GM19239 (cell line): ENCODE data around the gene TBCEL.

Experiments used
- DNase-seq: peaks from one replicate; pipeline ENCODE4 v3.0.0; 2011; ENCODE audit warnings: low spot score; ENCODE audit not compliant: insufficient read length
- FAIRE-seq: peaks from 2 replicates; lab custom pipeline; 2011; peaks lifted over from hg19 to GRCh38; lab: Jason Lieb, UNC

Gene TBCEL

DNA sequence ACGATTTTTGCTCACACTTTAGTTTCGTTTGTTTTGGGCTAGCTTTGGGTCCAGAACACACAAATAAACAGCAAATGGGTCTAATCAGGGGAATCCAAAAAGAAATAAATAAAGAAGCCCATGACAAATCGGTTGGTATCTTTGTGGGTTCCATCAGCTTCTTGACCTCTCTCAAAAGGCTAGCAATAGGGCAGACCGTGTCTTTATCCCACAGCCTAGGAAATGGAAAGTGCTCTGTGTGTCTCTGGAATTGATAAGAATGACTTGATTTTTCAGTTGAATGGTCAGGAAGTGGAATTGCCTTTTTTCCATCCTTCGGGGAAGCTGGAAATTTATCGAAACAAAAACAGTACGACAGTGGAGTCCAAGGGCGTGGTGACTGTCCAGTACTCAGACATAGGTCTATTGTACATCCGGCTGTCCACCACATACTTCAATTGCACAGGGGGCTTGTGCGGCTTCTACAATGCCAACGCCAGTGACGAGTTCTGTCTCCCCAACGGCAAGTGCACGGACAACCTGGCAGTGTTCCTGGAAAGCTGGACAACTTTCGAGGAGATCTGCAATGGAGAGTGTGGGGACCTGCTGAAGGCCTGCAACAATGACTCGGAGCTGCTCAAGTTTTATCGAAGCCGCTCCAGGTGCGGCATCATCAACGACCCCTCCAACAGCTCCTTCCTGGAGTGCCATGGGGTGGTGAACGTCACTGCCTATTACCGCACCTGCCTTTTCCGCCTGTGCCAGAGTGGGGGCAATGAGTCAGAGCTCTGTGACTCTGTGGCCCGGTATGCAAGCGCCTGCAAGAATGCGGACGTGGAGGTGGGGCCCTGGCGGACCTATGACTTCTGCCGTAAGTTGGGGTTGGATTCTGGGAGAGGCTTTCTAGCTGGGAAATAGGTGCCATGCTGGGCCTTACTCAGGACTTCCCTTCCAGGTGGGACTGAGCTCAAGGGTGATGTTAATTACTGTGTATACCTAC, 105.7 kb downstream of the TBCEL start:
- FAIRE-seq (no peak), DNase-seq (no peak)

DNA sequence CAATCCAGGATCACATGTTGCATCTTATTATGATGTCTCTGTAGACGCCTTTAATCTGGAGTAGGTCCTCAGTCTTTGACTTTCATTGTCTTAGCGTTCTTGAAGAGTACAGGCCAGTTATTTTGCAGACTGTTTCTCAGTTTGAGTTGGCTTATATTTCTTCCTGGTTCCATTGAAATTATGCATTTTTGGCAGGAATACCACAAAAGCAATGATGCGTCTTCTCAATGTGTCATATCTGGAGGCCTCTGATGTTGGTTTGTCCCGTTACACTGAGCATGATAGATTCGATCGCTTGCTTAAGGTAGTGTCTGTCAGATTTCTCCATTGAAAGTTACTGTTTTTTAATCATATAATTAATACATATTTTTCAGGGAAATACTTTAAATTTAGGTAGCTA, 107.8 kb downstream of the TBCEL start:
- FAIRE-seq (no peak), DNase-seq (no peak)

DNA sequence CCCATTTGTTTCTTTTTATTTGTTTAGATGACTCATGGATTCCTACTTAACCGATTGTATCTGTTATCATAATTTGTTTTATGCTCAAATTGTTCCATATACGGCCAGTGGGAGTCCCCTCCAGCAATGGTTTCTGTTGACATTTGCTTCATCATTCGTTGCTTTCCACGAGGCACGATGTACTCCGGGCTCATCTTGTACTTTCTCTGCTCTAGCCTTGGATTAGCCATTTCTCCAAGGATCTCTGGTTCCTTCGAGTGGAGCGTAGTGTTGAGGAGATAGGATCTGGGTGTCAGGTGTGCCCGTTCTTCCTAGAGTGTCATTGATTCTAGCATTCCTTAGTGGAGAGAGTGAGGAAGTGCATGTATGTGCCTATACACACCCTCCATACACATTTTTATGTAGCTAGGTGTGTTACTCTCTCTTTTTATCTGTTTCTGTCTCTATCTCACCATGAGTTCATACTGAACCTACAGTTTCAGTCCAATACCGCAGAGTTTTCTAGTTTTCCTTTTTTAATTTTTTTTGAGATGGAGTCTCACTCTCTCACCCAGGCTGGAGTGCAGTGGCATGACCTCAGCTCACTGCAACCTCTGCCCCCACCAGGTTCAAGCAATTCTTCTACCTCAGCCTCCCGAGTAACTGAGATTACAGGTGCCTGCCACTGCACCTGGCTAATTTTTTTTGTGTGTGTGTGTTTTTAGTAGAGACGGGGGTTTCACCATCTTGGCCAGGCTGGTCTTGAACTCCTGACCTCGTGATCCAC, 108.5 kb downstream of the TBCEL start:
- no peak for DNase-seq
- no peak for FAIRE-seq

DNA sequence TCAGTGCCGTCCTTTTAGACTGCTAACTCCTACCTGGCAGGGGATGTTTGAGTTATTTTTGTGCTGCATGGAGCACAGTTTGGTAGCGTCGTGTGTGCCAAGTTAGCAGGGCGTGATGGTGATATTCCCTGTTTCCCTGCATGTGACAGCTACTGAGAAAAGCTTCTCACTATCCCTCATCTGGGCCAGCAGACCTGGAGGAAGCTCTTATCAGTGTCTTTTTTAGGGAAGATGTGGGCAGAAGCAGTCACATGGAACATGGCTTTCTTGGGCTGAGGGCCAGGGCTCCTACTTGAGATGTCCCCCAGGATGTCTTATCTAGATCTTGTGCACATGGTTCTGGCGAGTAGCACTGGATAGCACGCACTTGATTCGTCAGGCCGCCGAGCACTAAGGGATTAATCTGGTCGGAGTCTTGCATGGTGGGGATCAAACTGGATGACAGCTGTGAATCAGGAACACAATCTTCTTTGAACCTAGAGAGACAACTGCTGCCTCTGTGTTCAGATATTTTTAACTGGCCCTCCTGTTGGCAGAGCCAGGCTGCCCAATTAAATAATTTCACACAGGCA, 110.9 kb downstream of the TBCEL start:
- no peak for FAIRE-seq

DNA sequence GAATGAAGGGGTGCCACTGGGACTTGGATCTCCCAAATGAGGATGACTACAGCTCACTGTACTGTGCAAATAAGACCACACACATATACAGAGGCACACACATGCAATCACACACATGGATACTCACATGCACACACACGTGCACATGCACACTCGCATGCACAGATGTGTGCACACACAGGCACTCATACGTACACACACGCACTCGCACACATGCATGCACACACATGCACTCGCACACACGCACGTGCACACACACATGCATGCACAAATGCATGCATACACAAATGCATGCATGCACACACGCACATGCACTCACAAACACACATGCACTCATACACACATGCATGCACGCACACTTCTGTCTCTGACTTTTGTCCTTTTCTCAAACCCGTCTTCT, 113.1 kb downstream of the TBCEL start:
- DNase-seq (no peak), FAIRE-seq (no peak)

More for the DNA sequence above, 110.9 kb downstream of the TBCEL start:
- DNase-seq: no peak

DNA sequence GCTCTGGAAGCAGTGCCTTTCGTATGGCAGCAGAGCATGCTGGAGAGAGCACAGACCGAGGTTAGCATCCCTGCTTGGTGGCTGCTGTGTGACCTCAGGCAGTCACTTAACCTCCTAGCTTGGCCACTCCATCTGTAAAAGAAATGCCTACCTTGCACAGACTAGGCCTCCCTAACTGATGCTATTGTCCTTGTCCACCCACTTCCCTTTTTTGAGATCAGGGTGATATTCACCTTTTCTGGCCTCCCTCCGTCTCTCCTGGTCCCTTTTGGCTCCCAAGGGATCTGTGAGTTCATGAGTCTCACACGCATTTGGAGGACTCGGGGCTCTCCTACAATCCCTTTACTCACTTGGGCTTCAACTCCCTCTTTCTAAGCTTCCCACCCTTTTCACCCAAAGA, 114.4 kb downstream of the TBCEL start:
- DNase-seq: no peak
- FAIRE-seq: no peak

DNA sequence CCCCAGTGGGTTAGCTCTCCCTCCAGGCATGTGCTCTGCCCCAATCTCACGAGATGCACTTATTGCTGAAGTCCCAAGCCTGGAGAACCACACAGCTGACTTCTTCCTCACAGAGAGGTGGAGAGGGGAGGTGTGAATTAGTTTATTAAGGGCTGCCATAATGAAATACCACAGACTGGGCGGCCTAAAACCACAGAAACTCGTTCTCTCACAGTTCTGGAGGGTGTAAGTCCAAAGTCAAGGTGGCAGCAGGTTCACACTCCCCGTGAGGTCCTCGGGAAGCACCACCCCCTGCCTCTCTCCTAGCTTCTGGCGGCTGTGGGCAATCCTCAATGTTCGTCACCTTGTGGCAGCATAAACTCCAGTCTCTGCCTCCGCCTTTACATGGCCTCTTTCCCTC, 116.5 kb downstream of the TBCEL start:
- DNase-seq: no peak
- no peak for FAIRE-seq
